Stimulated activated naive CD8-positive, alpha-beta T cell treated with anti-CD3 and anti-CD28 coated beads, Interleukin-15, Interleukin-2, amounts not matched to agents 100 ng/mL and 50 ng/mL, for 24 hours (primary cell): Measurements from ENCODE around the gene TAOK2.
"Not testable (repeated sequence)": the region's sequence is repeated elsewhere in the genome, so short reads cannot be mapped to it uniquely, and the experiment has no call there.

Experiments used
- H3K27ac Mint-ChIP-seq: one replicate; pipeline ENCODE4 v1.8.0; 2021; ENCODE audit warnings: mild to moderate bottlenecking, mixed read lengths
- H3K27me3 Mint-ChIP-seq: one replicate; pipeline ENCODE4 v1.8.0; 2021; ENCODE audit warnings: mixed read lengths
- H3K36me3 Mint-ChIP-seq: one replicate; pipeline ENCODE4 v1.8.0; 2021; ENCODE audit warnings: low read depth, mixed read lengths
- H3K4me1 Mint-ChIP-seq: one replicate; pipeline ENCODE4 v1.8.0; 2021; ENCODE audit warnings: low read depth, mixed read lengths
- H3K4me3 Mint-ChIP-seq: one replicate; pipeline ENCODE4 v1.8.0; 2021; ENCODE audit warnings: mild to moderate bottlenecking, mixed read lengths
- H3K9me3 Mint-ChIP-seq: one replicate; pipeline ENCODE4 v1.8.0; 2021; ENCODE audit warnings: mixed read lengths

Gene TAOK2

GRCh38 chr16:30028438-30029076 lies 54.9 kb downstream of the TAOK2 start:
- Mint-ChIP-seq H3K27me3 (peaks cover 46% of the 10 kb centered on the region), H3K27ac (no peak overlapping the region), H3K4me1 (peaks cover 4% of the 10 kb centered on the region), H3K36me3 (no peaks in the 10 kb centered on the region), H3K9me3 (no peaks in the 10 kb centered on the region), H3K4me3 (no peak overlapping the region)

- H3K36me3 Mint-ChIP-seq: no peaks in the 10 kb centered on the region
- H3K4me3 Mint-ChIP-seq: no peak overlapping the region
- peaks cover 52% of the 10 kb centered on the region for H3K27me3 Mint-ChIP-seq
- no peaks in the 10 kb centered on the region for H3K9me3 Mint-ChIP-seq
- peaks cover 7% of the 10 kb centered on the region for H3K4me1 Mint-ChIP-seq
- no peak overlapping the region for H3K27ac Mint-ChIP-seq
These were observed 56.5 kb downstream of the TAOK2 start for GRCh38 chr16:30030011-30030685.

- Mint-ChIP-seq H3K4me1 (peaks cover 7% of the 10 kb centered on the region), H3K27me3 (peaks cover 56% of the 10 kb centered on the region), H3K4me3 (no peak within 1 kb of the TSS), H3K36me3 (no peaks in the 10 kb centered on the region), H3K9me3 (no peaks in the 10 kb centered on the region), H3K27ac (no peak within 1 kb of the TSS)
These were observed 57.3 kb downstream of the TAOK2 start, which contains the start of gene TLCD3B for GRCh38 chr16:30030841-30031413. Gene TLCD3B, minus strand, starts transcription at chr16:30031271. Its CDS starts 744 bp downstream, at chr16:30030527.

GRCh38 chr16:30031477-30031918 lies 57.8 kb downstream of the TAOK2 start:
- H3K27ac Mint-ChIP-seq: no peak overlapping the region
- H3K4me3 Mint-ChIP-seq: no peak overlapping the region
- H3K4me1 Mint-ChIP-seq: peaks cover 7% of the 10 kb centered on the region
- no peaks in the 10 kb centered on the region for H3K9me3 Mint-ChIP-seq
- H3K36me3 Mint-ChIP-seq: no peaks in the 10 kb centered on the region
- peaks cover 56% of the 10 kb centered on the region for H3K27me3 Mint-ChIP-seq

GRCh38 chr16:30032083-30032819 lies 58.6 kb downstream of the TAOK2 start:
- H3K27ac Mint-ChIP-seq: no peak overlapping the region
- H3K9me3 Mint-ChIP-seq: no peaks in the 10 kb centered on the region
- peaks cover 7% of the 10 kb centered on the region for H3K4me1 Mint-ChIP-seq
- no peaks in the 10 kb centered on the region for H3K36me3 Mint-ChIP-seq
- H3K27me3 Mint-ChIP-seq: peaks cover 49% of the 10 kb centered on the region
- H3K4me3 Mint-ChIP-seq: no peak overlapping the region

GRCh38 chr16:30033270-30033669 lies 59.6 kb downstream of the TAOK2 start:
- Mint-ChIP-seq H3K36me3 (no peaks in the 10 kb centered on the region), H3K4me3 (no peak overlapping the region), H3K9me3 (no peaks in the 10 kb centered on the region), H3K27me3 (peaks cover 42% of the 10 kb centered on the region), H3K4me1 (peaks cover 7% of the 10 kb centered on the region), H3K27ac (no peak overlapping the region)

- Mint-ChIP-seq H3K4me3 (no peak overlapping the region), H3K9me3 (no peaks in the 10 kb centered on the region), H3K36me3 (no peaks in the 10 kb centered on the region)
These were observed 66.6 kb downstream of the TAOK2 start for GRCh38 chr16:30040221-30040620.

GRCh38 chr16:30040690-30041089 lies 67.0 kb downstream of the TAOK2 start:
- H3K27me3 Mint-ChIP-seq, H3K4me1 Mint-ChIP-seq, H3K9me3 Mint-ChIP-seq, H3K36me3 Mint-ChIP-seq, H3K4me3 Mint-ChIP-seq, H3K27ac Mint-ChIP-seq: not testable (repeated sequence)

More at GRCh38 chr16:30040221-30040620, 66.6 kb downstream of the TAOK2 start:
- peaks cover 10% of the 10 kb centered on the region for H3K27me3 Mint-ChIP-seq
- H3K27ac Mint-ChIP-seq: no peak overlapping the region
- H3K4me1 Mint-ChIP-seq: no peaks in the 10 kb centered on the region

- Mint-ChIP-seq H3K9me3 (no peaks in the 10 kb centered on the region), H3K4me3 (no peak overlapping the region), H3K27me3 (peaks cover 7% of the 10 kb centered on the region), H3K27ac (no peak overlapping the region), H3K36me3 (no peaks in the 10 kb centered on the region), H3K4me1 (no peaks in the 10 kb centered on the region)
These were observed 68.2 kb downstream of the TAOK2 start for GRCh38 chr16:30041841-30042240.
